Measurements from ENCODE around the gene ANK3. TPM values are rescaled to one million over a fixed set of nuclear protein-coding genes. Genes with fewer than 3 reads are reported as not detected.

The ANK3 gene
- total RNA-seq, 4 donors from 2014 or later, result 86.3 to 224 (median 139) TPM

GRCh38 chr10:60375293-60376004 lies 14.2 kb downstream of the ANK3 start:
- H3K4me1 ChIP-seq, result peaks cover 0 to 7% (median 3%) of the 10 kb centered on the region in 4 donors
- no peaks in the 10 kb centered on the region for H3K36me3 ChIP-seq
- H3K27me3 ChIP-seq, result no peaks in the 10 kb centered on the region
- DNase-seq (ENCODE audit: low spot score in 2 of 2), result no peak
- H3K9me3 ChIP-seq, result peaks cover 0 to 3% (median 0%) of the 10 kb centered on the region in 4 donors
- TF ChIP-seq CTCF (IDR thresholded peaks at IDR 0.05) (no peak), EP300 (IDR thresholded peaks at IDR 0.05) (no peak), POLR2A (IDR thresholded peaks at IDR 0.05) (no peak)
- WGBS, 2 donors, result 89 to 97% methylated on average over 5 of the region's 5 CpGs
- no peak overlapping the region for H3K4me3 ChIP-seq
- H3K27ac ChIP-seq, result no peak overlapping the region

GRCh38 chr10:60374836-60375235 lies 14.8 kb downstream of the ANK3 start:
- Histone ChIP-seq H3K4me1 (peaks cover 0 to 7% (median 3%) of the 10 kb centered on the region in 4 donors), H3K4me3 (no peak overlapping the region), H3K36me3 (no peaks in the 10 kb centered on the region), H3K27ac (no peak overlapping the region), H3K27me3 (no peaks in the 10 kb centered on the region), H3K9me3 (peaks cover 0 to 3% (median 0%) of the 10 kb centered on the region in 4 donors)
- TF ChIP-seq EP300 (IDR thresholded peaks at IDR 0.05) (peak in 1 of 2 donors; percentile 10), CTCF (IDR thresholded peaks at IDR 0.05) (no peak)
- WGBS, 2 donors, result 75 to 88% methylated on average over 3 of the region's 3 CpGs
- DNase-seq (ENCODE audit: low spot score in 2 of 2), result no peak

GRCh38 chr10:60372436-60372835 lies 17.2 kb downstream of the ANK3 start:
- 45 to 70% methylated on average over 4 of the region's 4 CpGs for WGBS, 2 donors
- Histone ChIP-seq H3K36me3 (no peaks in the 10 kb centered on the region), H3K4me3 (no peak overlapping the region), H3K9me3 (no peaks in the 10 kb centered on the region), H3K27ac (peak overlapping the region in 1 of 4 donors; percentile 61), H3K4me1 (peaks cover 0 to 23% (median 3%) of the 10 kb centered on the region in 4 donors), H3K27me3 (no peaks in the 10 kb centered on the region)
- TF ChIP-seq EP300 (IDR thresholded peaks at IDR 0.05) (no peak), POLR2A (IDR thresholded peaks at IDR 0.05) (no peak), CTCF (IDR thresholded peaks at IDR 0.05) (no peak)
- no peak for DNase-seq (ENCODE audit: low spot score in 2 of 2)

- H3K27me3 ChIP-seq, result no peaks in the 10 kb centered on the region
- peak overlapping the region in 1 of 4 donors; percentile 1 for H3K27ac ChIP-seq
- H3K36me3 ChIP-seq, result no peaks in the 10 kb centered on the region
- H3K9me3 ChIP-seq, result no peaks in the 10 kb centered on the region
- WGBS, 2 donors, result 83 to 88% methylated on average over 2 of the region's 2 CpGs
- peaks cover 0 to 32% (median 0%) of the 10 kb centered on the region in 4 donors for H3K4me1 ChIP-seq
- TF ChIP-seq CTCF (IDR thresholded peaks at IDR 0.05) (no peak), EP300 (IDR thresholded peaks at IDR 0.05) (no peak), POLR2A (IDR thresholded peaks at IDR 0.05) (no peak)
- H3K4me3 ChIP-seq, result no peak overlapping the region
- no peak for DNase-seq (ENCODE audit: low spot score in 2 of 2)
Observed at GRCh38 chr10:60369547-60369930, 20.1 kb downstream of the ANK3 start.

GRCh38 chr10:60368875-60369546 lies 20.7 kb downstream of the ANK3 start:
- Histone ChIP-seq H3K27ac (no peak overlapping the region), H3K4me3 (no peak overlapping the region), H3K27me3 (no peaks in the 10 kb centered on the region), H3K36me3 (no peaks in the 10 kb centered on the region), H3K9me3 (no peaks in the 10 kb centered on the region), H3K4me1 (peaks cover 0 to 32% (median 0%) of the 10 kb centered on the region in 4 donors)
- 50 to 51% methylated on average over 5 of the region's 5 CpGs for WGBS, 2 donors
- no peak for DNase-seq (ENCODE audit: low spot score in 2 of 2)
- no peak for TF ChIP-seq EP300 (IDR thresholded peaks at IDR 0.05)
- no peak for TF ChIP-seq POLR2A (IDR thresholded peaks at IDR 0.05)
- TF ChIP-seq CTCF (IDR thresholded peaks at IDR 0.05), result no peak

Measured in tibial nerve (tissue), 4 donors.